Naive thymus-derived CD4-positive, alpha-beta T cell (primary cell): ENCODE measurements around the gene EXD3. TPM values are rescaled to one million over a fixed set of nuclear protein-coding genes. Genes with fewer than 3 reads are reported as not detected.
A peak's percentile ranks its signal among the peaks of the same experiment; 100 is the strongest.

Experiments used
- ATAC-seq: fragments of 150-1000 bp; cut with Tn5 transposase; 2 replicates; pipeline ENCODE4 v1.10.0; 2021; ENCODE audit warnings: mild to moderate bottlenecking, moderate library complexity
- CTCF ChIA-PET: fragments of 350-600 bp; sonication (Branson Sonifier 250); formaldehyde crosslinking; loops from one replicate; lab custom pipeline; 2021; ENCODE audit warnings: antibody characterized with exemption; lab: Charles Lee
- POLR2A ChIA-PET: fragments of 350-600 bp; sonication (Branson Sonifier 250); formaldehyde crosslinking; loops from one replicate; lab custom pipeline; 2021; ENCODE audit warnings: antibody characterized with exemption, inconsistent platforms; lab: Charles Lee
- DNase-seq, 9 donors: peaks; one replicate each; pipeline versions ENCODE4 v3.0.0 to v3.0.0-alpha.2; 2020 to 2022; ENCODE audit warnings: mixed read lengths in 1 of 9
- H3K27ac ChIP-seq: one replicate; pipeline ENCODE4 v1.7.0; 2013; ENCODE audit warnings: mild to moderate bottlenecking, low read depth, low read length, moderate library complexity
- H3K27me3 ChIP-seq, 2 donors: one replicate each; pipeline ENCODE4 v1.7.0; 2013; ENCODE audit warnings: low read length in 2 of 2, mild to moderate bottlenecking in 2 of 2, moderate library complexity in 2 of 2; ENCODE audit not compliant: control insufficient read depth in 2 of 2, insufficient read depth in 2 of 2
- H3K36me3 ChIP-seq, 3 experiments: 1 replicate in 2 of 3; 2 replicates in 1 of 3; pipeline ENCODE4 v1.7.0; 2013; ENCODE audit warnings: low read length in 3 of 3, mild to moderate bottlenecking in 3 of 3, moderate library complexity in 1 of 3; ENCODE audit not compliant: insufficient read depth in 3 of 3, control insufficient read depth in 2 of 3
- H3K4me1 ChIP-seq, 2 donors: one replicate each; pipeline ENCODE4 v1.7.0; 2013; ENCODE audit warnings: low read length in 2 of 2, mild to moderate bottlenecking in 2 of 2, moderate library complexity in 1 of 2; ENCODE audit not compliant: control insufficient read depth in 2 of 2, insufficient read depth in 2 of 2
- H3K4me3 ChIP-seq: 2 replicates; pipeline ENCODE4 v1.7.0; 2013; ENCODE audit warnings: mild to moderate bottlenecking, low read length
- H3K9me3 ChIP-seq, 3 experiments: 1 replicate in 2 of 3; 2 replicates in 1 of 3; pipeline ENCODE4 v1.7.0; 2013; ENCODE audit warnings: low read length in 3 of 3; ENCODE audit not compliant: control insufficient read depth in 2 of 3
- H3K27ac Mint-ChIP-seq, 9 donors: one replicate each; pipeline ENCODE4 v1.8.0; 2020 to 2022; ENCODE audit warnings: mixed read lengths in 9 of 9, mild to moderate bottlenecking in 8 of 9, moderate library complexity in 5 of 9, inconsistent platforms in 2 of 9
- H3K27me3 Mint-ChIP-seq, 5 donors: one replicate each; pipeline ENCODE4 v1.8.0; 2021 to 2022; ENCODE audit warnings: mixed read lengths in 5 of 5, mild to moderate bottlenecking in 1 of 5
- H3K36me3 Mint-ChIP-seq, 5 donors: one replicate each; pipeline ENCODE4 v1.8.0; 2020 to 2022; ENCODE audit warnings: mixed read lengths in 5 of 5, mild to moderate bottlenecking in 3 of 5, inconsistent platforms in 1 of 5
- H3K4me1 Mint-ChIP-seq, 7 donors: one replicate each; pipeline ENCODE4 v1.8.0; 2020 to 2022; ENCODE audit warnings: mixed read lengths in 7 of 7, mild to moderate bottlenecking in 3 of 7, inconsistent platforms in 1 of 7
- H3K4me3 Mint-ChIP-seq, 10 donors: one replicate each; pipeline ENCODE4 v1.8.0; 2020 to 2022; ENCODE audit warnings: mild to moderate bottlenecking in 10 of 10, mixed read lengths in 10 of 10, moderate library complexity in 6 of 10, inconsistent platforms in 2 of 10
- H3K9me3 Mint-ChIP-seq, 11 donors: one replicate each; pipeline ENCODE4 v1.8.0; 2020 to 2022; ENCODE audit warnings: mixed read lengths in 11 of 11, mild to moderate bottlenecking in 4 of 11, inconsistent platforms in 1 of 11, moderate library complexity in 1 of 11
- intact Hi-C, 2 donors: fragments of 100-400 bp; cut with micrococcal nuclease; formaldehyde crosslinking; loops; one replicate each; pipeline ENCODE4 v1.15.1; 2023
- polyA plus RNA-seq, 2 donors: library from polyadenylated mRNA; unstranded; fragments of 300-500 nt; fragmentation: Illumina TruSeq; gene quantifications; one replicate each; pipeline ENCODE4 v1.2.3, GENCODE V29; 2021
- total RNA-seq, 6 experiments: library from RNA in 5 of 6; stranded (reverse) in 5 of 6; gene quantifications; 1 replicate in 5 of 6; 2 replicates in 1 of 6; pipeline ENCODE4 v1.2.3 and lab custom pipeline; 2021 to 2026

The EXD3 gene
- total and polyA plus RNA-seq, 7 experiments from 2014 or later: 3.5 to 27.2 (median 23.4) TPM

GRCh38 chr9:137302449-137303150, 120.4 kb downstream of the EXD3 start:
- peak overlapping the region in 5 of 10 donors; percentile 32 to 84 (median 36) for H3K4me3 Mint-ChIP-seq
- DNase-seq: no peak

GRCh38 chr9:137302118-137302448, 120.9 kb downstream of the EXD3 start, which contains the start of gene NRARP:
Gene NRARP (minus strand): TSS chr9:137302271. CDS start chr9:137301928, 343 bp downstream.
- ChIA-PET POLR2A (interaction anchor here (0.7 to 1.5 kb wide), 4 partner anchors 23 to 121 kb away, joined by 3 to 8 read pairs (median 4); partner anchors contain the start of genes EXD3 and NOXA1), CTCF (interaction anchor here (0.6 to 1.4 kb wide), 9 partner anchors 11 to 219 kb away, joined by 3 to 4 read pairs (median 3); partner anchors contain the start of genes EXD3 and NOXA1)
- peaks cover 7 to 27% of the 10 kb centered on the region in 2 donors for H3K4me1 ChIP-seq

More at GRCh38 chr9:137302449-137303150, 120.4 kb downstream of the EXD3 start:
- Histone ChIP-seq H3K27ac (peak overlapping the region; percentile 48), H3K27me3 (peaks cover 15 to 18% of the 10 kb centered on the region in 2 donors), H3K36me3 (no peaks in the 10 kb centered on the region), H3K4me3 (no peak overlapping the region), H3K9me3 (no peaks in the 10 kb centered on the region), H3K4me1 (peaks cover 7 to 27% of the 10 kb centered on the region in 2 donors)
- ChIA-PET POLR2A (interaction anchor here (0.7 to 1.5 kb wide), 5 partner anchors 23 to 575 kb away, joined by 3 to 8 read pairs (median 4); partner anchors contain the start of genes EXD3 and NOXA1), CTCF (interaction anchor here (0.7 to 1.4 kb wide), 7 partner anchors 10 to 218 kb away, joined by 3 to 4 read pairs (median 3); partner anchors contain the start of genes EXD3 and NOXA1)
- peaks cover 0 to 29% (median 4%) of the 10 kb centered on the region in 5 donors for H3K27me3 Mint-ChIP-seq
- H3K36me3 Mint-ChIP-seq: no peaks in the 10 kb centered on the region
- peak overlapping the region in 1 of 9 donors; percentile 26 for H3K27ac Mint-ChIP-seq
- no peaks in the 10 kb centered on the region for H3K9me3 Mint-ChIP-seq
- intact Hi-C loops: loop anchor here (1.0 to 10.0 kb wide), 7 partner anchors 62 to 252 kb away; partner anchors contain the start of genes EXD3 (in 1 of the 2), MRPL41 (in 1 of the 2), NOXA1 (in 1 of the 2) and PNPLA7 (in 1 of the 2)
- peaks cover 0 to 14% (median 11%) of the 10 kb centered on the region in 7 donors for H3K4me1 Mint-ChIP-seq
- ATAC-seq: peak; percentile 59

GRCh38 chr9:137301081-137301947, 121.6 kb downstream of the EXD3 start:
- intact Hi-C loops: loop anchor here (5.0 to 10.0 kb wide), 3 partner anchors 121 to 253 kb away; partner anchors contain the start of genes EXD3 (in 1 of the 2), MRPL41 (in 1 of the 2), NOXA1 (in 1 of the 2) and PNPLA7 (in 1 of the 2)
- Histone ChIP-seq H3K27me3 (peaks cover 15 to 22% of the 10 kb centered on the region in 2 donors), H3K4me3 (peak overlapping the region; percentile 56), H3K9me3 (no peaks in the 10 kb centered on the region), H3K36me3 (no peaks in the 10 kb centered on the region), H3K27ac (no peak overlapping the region), H3K4me1 (peaks cover 7 to 25% of the 10 kb centered on the region in 2 donors)
- no peaks in the 10 kb centered on the region for H3K9me3 Mint-ChIP-seq
- H3K4me3 Mint-ChIP-seq: peak overlapping the region; percentile 58 to 91 (median 82)
- H3K36me3 Mint-ChIP-seq: no peaks in the 10 kb centered on the region
- H3K27ac Mint-ChIP-seq: peak overlapping the region in 3 of 9 donors; percentile 41 to 77 (median 66)
- peak in 2 of 9 donors; percentile 23 to 50 for DNase-seq
- peaks cover 0 to 19% (median 13%) of the 10 kb centered on the region in 7 donors for H3K4me1 Mint-ChIP-seq
- ATAC-seq: peak; percentile 2
- CTCF ChIA-PET: interaction anchor here (0.6 to 1.4 kb wide), 6 partner anchors 19 to 219 kb away, joined by 3 to 4 read pairs (median 3); no protein-coding TSS in a partner anchor
- H3K27me3 Mint-ChIP-seq: peaks cover 10 to 41% (median 16%) of the 10 kb centered on the region in 5 donors
- POLR2A ChIA-PET: interaction anchor here (1.3 to 1.5 kb wide), 2 partner anchors 61 to 86 kb away, joined by 4 to 8 read pairs; no protein-coding TSS in a partner anchor

More at GRCh38 chr9:137302118-137302448, 120.9 kb downstream of the EXD3 start, which contains the start of gene NRARP:
- Mint-ChIP-seq H3K4me3 (peak within 1 kb of the TSS; percentile 50 to 88 (median 78)), H3K27ac (peak within 1 kb of the TSS in 1 of 9 donors; percentile 26), H3K27me3 (peaks cover 3 to 33% (median 8%) of the 10 kb centered on the region in 5 donors), H3K36me3 (no peaks in the 10 kb centered on the region), H3K4me1 (peaks cover 0 to 14% (median 11%) of the 10 kb centered on the region in 7 donors), H3K9me3 (no peaks in the 10 kb centered on the region)
- H3K27ac ChIP-seq: peak within 1 kb of the TSS; percentile 48
- H3K9me3 ChIP-seq: no peaks in the 10 kb centered on the region
- ATAC-seq: peak; percentile 95
- peak within 1 kb of the TSS; percentile 56 for H3K4me3 ChIP-seq
- no peaks in the 10 kb centered on the region for H3K36me3 ChIP-seq
- peaks cover 15 to 22% of the 10 kb centered on the region in 2 donors for H3K27me3 ChIP-seq
- intact Hi-C loops: loop anchor here (1.0 to 10.0 kb wide), 7 partner anchors 61 to 253 kb away; partner anchors contain the start of genes EXD3 (in 1 of the 2), MRPL41 (in 1 of the 2), NOXA1 (in 1 of the 2) and PNPLA7 (in 1 of the 2)
- DNase-seq: peak; percentile 90 to 97 (median 92)

GRCh38 chr9:137300567-137301080, 122.3 kb downstream of the EXD3 start:
- H3K9me3 Mint-ChIP-seq: no peaks in the 10 kb centered on the region
- intact Hi-C loops: loop anchor here (5.0 to 10.0 kb wide), 3 partner anchors 122 to 254 kb away; partner anchors contain the start of genes EXD3 (in 1 of the 2), MRPL41 (in 1 of the 2), NOXA1 (in 1 of the 2) and PNPLA7 (in 1 of the 2)
- peaks cover 15 to 22% of the 10 kb centered on the region in 2 donors for H3K27me3 ChIP-seq
- no peak overlapping the region for H3K27ac ChIP-seq
- ChIA-PET POLR2A (no interaction called here), CTCF (interaction anchor here (0.6 kb wide), 1 partner anchor 13 kb away, joined by 7 read pairs; no protein-coding TSS in a partner anchor)
- H3K27me3 Mint-ChIP-seq: peaks cover 10 to 42% (median 16%) of the 10 kb centered on the region in 5 donors
- H3K36me3 Mint-ChIP-seq: no peaks in the 10 kb centered on the region
- no peaks in the 10 kb centered on the region for H3K36me3 ChIP-seq
- DNase-seq: no peak
- H3K4me3 ChIP-seq: peak overlapping the region; percentile 51
- peak overlapping the region; percentile 74 to 91 (median 82) for H3K4me3 Mint-ChIP-seq
- no peak for ATAC-seq
- H3K4me1 Mint-ChIP-seq: peaks cover 0 to 18% (median 13%) of the 10 kb centered on the region in 7 donors
- peaks cover 7 to 18% of the 10 kb centered on the region in 2 donors for H3K4me1 ChIP-seq
- H3K9me3 ChIP-seq: no peaks in the 10 kb centered on the region
- H3K27ac Mint-ChIP-seq: peak overlapping the region in 6 of 9 donors; percentile 32 to 77 (median 54)

- Histone ChIP-seq H3K27ac (no peak overlapping the region), H3K4me3 (no peak overlapping the region), H3K27me3 (peaks cover 15 to 22% of the 10 kb centered on the region in 2 donors), H3K9me3 (no peaks in the 10 kb centered on the region), H3K36me3 (no peaks in the 10 kb centered on the region), H3K4me1 (peaks cover 7 to 13% of the 10 kb centered on the region in 2 donors)
- peaks cover 0 to 14% (median 10%) of the 10 kb centered on the region in 7 donors for H3K4me1 Mint-ChIP-seq
- POLR2A ChIA-PET: no interaction called here
- intact Hi-C loops: loop anchor here (5.0 to 10.0 kb wide), 3 partner anchors 122 to 255 kb away; partner anchors contain the start of genes EXD3 (in 1 of the 2), MRPL41 (in 1 of the 2), NOXA1 (in 1 of the 2) and PNPLA7 (in 1 of the 2)
- CTCF ChIA-PET: interaction anchor here (0.6 kb wide), 1 partner anchor 13 kb away, joined by 7 read pairs; no protein-coding TSS in a partner anchor
- no peak overlapping the region for H3K27ac Mint-ChIP-seq
- H3K9me3 Mint-ChIP-seq: no peaks in the 10 kb centered on the region
- peaks cover 10 to 42% (median 16%) of the 10 kb centered on the region in 5 donors for H3K27me3 Mint-ChIP-seq
- DNase-seq: no peak
- H3K4me3 Mint-ChIP-seq: peak overlapping the region in 7 of 10 donors; percentile 21 to 82 (median 55)
- ATAC-seq: no peak
- H3K36me3 Mint-ChIP-seq: no peaks in the 10 kb centered on the region
Measured at GRCh38 chr9:137299938-137300337, 123.0 kb downstream of the EXD3 start.
